ENCODE results near the gene CHRNA3. TPM values are rescaled to one million over a fixed set of nuclear protein-coding genes. Genes with fewer than 3 reads are reported as not detected.

CHRNA3 gene
- total and polyA plus RNA-seq, 8 donors: 0.05 to 1.0 (median 0.20) TPM; not detected in 2

DNA sequence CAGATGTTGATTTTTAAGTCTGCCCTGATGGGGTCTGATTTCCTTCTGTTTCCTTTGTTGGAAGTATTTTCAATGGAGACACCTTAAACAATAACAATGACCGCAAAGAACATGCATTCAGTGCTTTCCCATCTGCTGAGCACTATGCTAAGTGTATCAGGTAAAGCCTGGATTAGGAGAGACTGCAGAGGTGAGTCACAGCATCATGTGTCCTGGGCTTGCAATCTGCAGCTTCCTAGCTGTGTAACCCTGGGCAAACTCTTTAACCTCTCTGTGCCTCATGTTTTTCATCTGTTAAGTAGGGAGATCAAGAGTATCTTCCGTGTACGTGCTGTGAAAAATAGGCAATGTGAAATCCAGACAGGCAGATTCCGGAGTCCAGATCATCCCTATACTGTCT lies 33.5 kb upstream of the CHRNA3 start:
- Histone ChIP-seq H3K4me1 (no peaks in the 10 kb centered on the region), H3K36me3 (no peaks in the 10 kb centered on the region), H3K27me3 (no peaks in the 10 kb centered on the region), H3K4me3 (no peak overlapping the region), H3K9me3 (no peaks in the 10 kb centered on the region), H3K27ac (no peak overlapping the region)
- FAIRE-seq (no peak), DNase-seq (no peak), ATAC-seq (no peak)
- 71 to 82% methylated on average over 4 of the region's 4 CpGs for WGBS, 2 donors
- intact Hi-C loops (cut with DNase I): no loop called here
- TF ChIP-seq, protein P1, sequence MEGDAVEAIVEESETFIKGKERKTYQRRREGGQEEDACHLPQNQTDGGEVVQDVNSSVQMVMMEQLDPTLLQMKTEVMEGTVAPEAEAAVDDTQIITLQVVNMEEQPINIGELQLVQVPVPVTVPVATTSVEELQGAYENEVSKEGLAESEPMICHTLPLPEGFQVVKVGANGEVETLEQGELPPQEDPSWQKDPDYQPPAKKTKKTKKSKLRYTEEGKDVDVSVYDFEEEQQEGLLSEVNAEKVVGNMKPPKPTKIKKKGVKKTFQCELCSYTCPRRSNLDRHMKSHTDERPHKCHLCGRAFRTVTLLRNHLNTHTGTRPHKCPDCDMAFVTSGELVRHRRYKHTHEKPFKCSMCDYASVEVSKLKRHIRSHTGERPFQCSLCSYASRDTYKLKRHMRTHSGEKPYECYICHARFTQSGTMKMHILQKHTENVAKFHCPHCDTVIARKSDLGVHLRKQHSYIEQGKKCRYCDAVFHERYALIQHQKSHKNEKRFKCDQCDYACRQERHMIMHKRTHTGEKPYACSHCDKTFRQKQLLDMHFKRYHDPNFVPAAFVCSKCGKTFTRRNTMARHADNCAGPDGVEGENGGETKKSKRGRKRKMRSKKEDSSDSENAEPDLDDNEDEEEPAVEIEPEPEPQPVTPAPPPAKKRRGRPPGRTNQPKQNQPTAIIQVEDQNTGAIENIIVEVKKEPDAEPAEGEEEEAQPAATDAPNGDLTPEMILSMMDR (IDR thresholded peaks at IDR 0.05): no peak

DNA sequence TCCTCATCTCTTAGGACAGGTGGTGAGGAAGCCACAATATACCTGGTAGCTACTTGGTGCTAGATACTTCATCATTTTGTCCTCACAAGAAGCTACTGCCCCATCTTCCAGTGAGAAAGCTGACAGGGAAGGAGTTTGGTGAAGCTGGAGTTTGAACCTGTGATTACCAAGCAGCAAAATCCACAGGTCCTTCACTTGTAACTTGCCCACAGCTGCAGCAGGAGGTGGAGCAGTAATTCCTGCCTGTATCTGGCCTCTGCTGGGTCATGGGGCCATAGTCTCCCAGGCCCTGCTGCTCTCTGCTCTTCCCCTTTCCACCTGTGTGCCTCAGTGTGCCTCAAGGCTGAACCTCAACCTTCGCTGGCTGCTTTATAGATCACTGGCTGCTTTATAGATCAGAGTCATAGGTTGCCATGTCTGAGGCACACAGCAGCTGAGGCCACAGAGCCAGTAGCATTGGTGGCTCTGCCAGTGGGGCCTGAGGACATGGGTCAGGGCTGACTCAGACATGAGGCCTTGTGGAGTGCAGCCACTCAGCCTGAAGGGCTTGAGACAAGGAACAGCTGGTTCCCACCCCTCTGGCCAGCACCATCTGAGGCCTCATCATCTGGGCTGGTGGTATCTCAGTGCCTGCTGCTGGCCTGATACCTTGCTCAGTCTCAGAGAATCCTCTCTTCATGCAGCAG lies 31.3 kb upstream of the CHRNA3 start:
- WGBS, 2 donors: 86 to 89% methylated on average over 1 of the region's 1 CpG
- FAIRE-seq: no peak

DNA sequence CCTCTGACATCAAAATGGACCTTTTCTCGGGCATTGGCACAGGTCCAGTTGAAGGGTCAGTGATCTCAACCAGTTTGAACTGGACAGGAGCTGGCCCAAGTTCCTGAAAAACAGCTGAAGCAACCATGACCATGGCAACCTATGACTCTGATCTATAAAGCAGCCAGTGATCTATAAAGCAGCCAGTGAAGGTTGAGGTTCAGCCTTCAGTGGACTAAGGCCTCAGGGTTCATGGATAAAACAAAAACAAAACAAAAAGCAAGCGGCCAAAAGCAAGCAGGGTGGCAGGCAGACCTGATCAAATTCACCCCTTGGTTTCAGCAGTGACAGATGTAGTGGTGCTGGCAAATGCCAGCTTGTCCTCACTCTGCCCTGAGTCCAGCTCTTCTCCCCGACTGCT lies 30.2 kb upstream of the CHRNA3 start:
- whole genome bisulfite sequencing, 2 donors: 43 to 47% methylated on average over 3 of the region's 3 CpGs
- no peak overlapping the region for H3K27ac ChIP-seq
- no peaks in the 10 kb centered on the region for H3K27me3 ChIP-seq
- ATAC-seq (no peak), FAIRE-seq (no peak), DNase-seq (no peak)
- TF ChIP-seq, protein P1 (IDR thresholded peaks at IDR 0.05): no peak
- intact Hi-C loops (cut with DNase I): no loop called here
- H3K9me3 ChIP-seq: no peaks in the 10 kb centered on the region
- H3K4me1 ChIP-seq: no peaks in the 10 kb centered on the region
- H3K4me3 ChIP-seq: no peak overlapping the region
- no peaks in the 10 kb centered on the region for H3K36me3 ChIP-seq

More for the DNA sequence above, 31.3 kb upstream of the CHRNA3 start:
- Histone ChIP-seq H3K9me3 (no peaks in the 10 kb centered on the region), H3K4me1 (no peaks in the 10 kb centered on the region), H3K4me3 (no peak overlapping the region), H3K27me3 (no peaks in the 10 kb centered on the region), H3K36me3 (no peaks in the 10 kb centered on the region), H3K27ac (no peak overlapping the region)
- TF ChIP-seq, protein P1 (IDR thresholded peaks at IDR 0.05): no peak
- intact Hi-C loops (cut with DNase I): no loop called here
- DNase-seq (no peak), ATAC-seq (no peak)

DNA sequence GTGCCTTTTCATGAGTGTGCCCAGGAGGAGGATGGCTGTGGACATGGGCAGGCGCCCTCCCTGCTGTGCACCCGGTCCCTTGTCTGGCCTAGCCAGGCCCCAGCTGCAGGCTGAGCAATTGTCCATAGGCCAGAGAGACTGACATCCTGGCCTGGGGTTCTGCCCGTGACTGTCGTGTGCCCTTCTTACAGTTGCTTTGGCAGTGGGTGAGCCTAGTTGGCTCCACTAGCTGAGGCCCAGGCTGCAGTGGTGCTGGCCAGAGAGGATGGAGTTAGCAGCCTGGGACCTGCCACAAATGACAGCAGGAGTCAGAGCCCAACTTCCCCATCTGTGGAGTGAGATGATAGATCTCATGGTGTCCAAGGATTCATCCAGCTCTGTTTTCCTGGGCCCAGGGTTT lies 29.2 kb upstream of the CHRNA3 start:
- no peak overlapping the region for H3K27ac ChIP-seq
- no peaks in the 10 kb centered on the region for H3K36me3 ChIP-seq
- DNase-seq (no peak), FAIRE-seq (no peak), ATAC-seq (no peak)
- H3K9me3 ChIP-seq: no peaks in the 10 kb centered on the region
- H3K4me3 ChIP-seq: no peak overlapping the region
- H3K4me1 ChIP-seq: no peaks in the 10 kb centered on the region
- TF ChIP-seq, protein P1 (IDR thresholded peaks at IDR 0.05): no peak
- 76 to 84% methylated on average over 4 of the region's 4 CpGs for WGBS, 2 donors
- intact Hi-C loops (cut with DNase I): no loop called here
- H3K27me3 ChIP-seq: no peaks in the 10 kb centered on the region

DNA sequence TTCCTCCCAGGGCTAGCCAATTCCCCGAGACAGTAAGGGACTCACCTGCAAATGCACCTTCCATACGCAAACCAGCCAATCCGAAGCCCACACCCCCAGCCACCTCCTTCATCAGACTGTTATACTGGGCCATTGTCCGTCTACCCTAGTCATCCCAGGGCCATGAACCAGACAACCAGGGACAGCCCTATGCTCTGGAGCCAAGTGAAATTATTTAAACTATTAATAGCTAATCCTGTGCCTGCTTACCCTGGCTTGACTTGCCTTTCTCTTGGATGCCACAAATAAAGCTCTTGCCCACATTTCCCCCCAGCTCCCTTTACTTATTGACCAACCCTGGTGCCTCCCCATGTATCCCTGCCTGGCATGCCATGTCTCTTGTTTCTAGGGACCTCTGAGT lies 24.2 kb upstream of the CHRNA3 start:
- ATAC-seq (no peak), FAIRE-seq (no peak), DNase-seq (no peak)
- Histone ChIP-seq H3K27me3 (no peaks in the 10 kb centered on the region), H3K27ac (no peak overlapping the region), H3K4me3 (no peak overlapping the region), H3K36me3 (no peaks in the 10 kb centered on the region), H3K9me3 (no peaks in the 10 kb centered on the region), H3K4me1 (no peaks in the 10 kb centered on the region)
- WGBS, 2 donors: 80 to 89% methylated on average over 4 of the region's 4 CpGs
- intact Hi-C loops (cut with DNase I): no loop called here
- TF ChIP-seq, protein P1 (IDR thresholded peaks at IDR 0.05): no peak
